ENCODE measurements around the gene PALM3. TPM values are rescaled to one million over a fixed set of nuclear protein-coding genes. Genes with fewer than 3 reads are reported as not detected.
A peak's percentile ranks its signal among the peaks of the same experiment; 100 is the strongest.

The PALM3 gene
- total RNA-seq, 2 experiments from 2014 or later = not detected

- no peak for TF ChIP-seq CTCF (IDR thresholded peaks at IDR 0.05)
- H3K27me3 Mint-ChIP-seq = no peaks in the 10 kb centered on the region
- H3K27ac Mint-ChIP-seq = peak overlapping the region; percentile 30
- POLR2A ChIA-PET = interaction anchor here (1.1 to 1.6 kb wide), 4 partner anchors 12 to 19 kb away, joined by 3 to 5 read pairs (median 4); a partner anchor contains a TSS
- peak overlapping the region; percentile 43 for H3K4me3 Mint-ChIP-seq
- peaks cover 32% of the 10 kb centered on the region for H3K36me3 Mint-ChIP-seq (ENCODE audit: low read depth)
- H3K9me3 Mint-ChIP-seq = peaks cover 11% of the 10 kb centered on the region
- CTCF ChIA-PET = interaction anchor here (0.7 to 3.7 kb wide), 4 partner anchors 12 to 43 kb away, joined by 3 to 29 read pairs (median 6); partner anchors contain the start of genes ASF1B and MISP3
- no peak for DNase-seq
- intact Hi-C loops (cut with micrococcal nuclease) = no loop called here
- peaks cover 16% of the 10 kb centered on the region for H3K4me1 Mint-ChIP-seq (ENCODE audit: low read depth)
- ATAC-seq = no peak
Observed at GRCh38 chr19:14093117-14093823, 31.4 kb upstream of the PALM3 start.

GRCh38 chr19:14091813-14092462, 30.1 kb upstream of the PALM3 start:
- ATAC-seq (peak; percentile 19), DNase-seq (peak; percentile 79)
- peak overlapping the region; percentile 82 for H3K4me3 Mint-ChIP-seq
- H3K4me1 Mint-ChIP-seq (ENCODE audit: low read depth) = peaks cover 16% of the 10 kb centered on the region
- H3K27ac Mint-ChIP-seq = peak overlapping the region; percentile 97
- peaks cover 36% of the 10 kb centered on the region for H3K36me3 Mint-ChIP-seq (ENCODE audit: low read depth)
- no peaks in the 10 kb centered on the region for H3K27me3 Mint-ChIP-seq
- ChIA-PET CTCF (interaction anchor here (1.3 to 3.7 kb wide), 4 partner anchors 12 to 45 kb away, joined by 4 to 29 read pairs (median 7); partner anchors contain the start of genes ASF1B and MISP3), POLR2A (interaction anchor here (1.0 to 1.7 kb wide), 6 partner anchors 8 to 29 kb away, joined by 3 to 7 read pairs (median 4); a partner anchor contains a TSS)
- H3K9me3 Mint-ChIP-seq = peaks cover 11% of the 10 kb centered on the region
- no peak for TF ChIP-seq CTCF (IDR thresholded peaks at IDR 0.05)
- intact Hi-C loops (cut with micrococcal nuclease) = no loop called here

GRCh38 chr19:14091081-14091812, 29.4 kb upstream of the PALM3 start:
- no peaks in the 10 kb centered on the region for H3K27me3 Mint-ChIP-seq
- peaks cover 11% of the 10 kb centered on the region for H3K9me3 Mint-ChIP-seq
- H3K4me1 Mint-ChIP-seq (ENCODE audit: low read depth) = peaks cover 16% of the 10 kb centered on the region
- DNase-seq (peak; percentile 79), ATAC-seq (peak; percentile 72)
- H3K36me3 Mint-ChIP-seq (ENCODE audit: low read depth) = peaks cover 37% of the 10 kb centered on the region
- peak overlapping the region; percentile 82 for H3K4me3 Mint-ChIP-seq
- ChIA-PET POLR2A (interaction anchor here (0.6 to 1.7 kb wide), 7 partner anchors 7 to 118 kb away, joined by 3 to 7 read pairs (median 4); a partner anchor contains a TSS), CTCF (interaction anchor here (1.3 to 3.7 kb wide), 4 partner anchors 12 to 46 kb away, joined by 4 to 29 read pairs (median 7); partner anchors contain the start of genes ASF1B and MISP3)
- intact Hi-C loops (cut with micrococcal nuclease) = no loop called here
- peak overlapping the region; percentile 97 for H3K27ac Mint-ChIP-seq
- TF ChIP-seq CTCF (IDR thresholded peaks at IDR 0.05) = no peak

GRCh38 chr19:14090509-14091080, 28.7 kb upstream of the PALM3 start, which contains the start of gene SAMD1:
SAMD1 (minus strand) TSS chr19:14090751.
- no peaks in the 10 kb centered on the region for H3K27me3 Mint-ChIP-seq
- TF ChIP-seq CTCF (IDR thresholded peaks at IDR 0.05) = no peak
- peak within 1 kb of the TSS; percentile 82 for H3K4me3 Mint-ChIP-seq
- POLR2A ChIA-PET = interaction anchor here (0.6 to 2.5 kb wide), 8 partner anchors 7 to 118 kb away, joined by 3 to 9 read pairs (median 4); a partner anchor contains a TSS
- peak within 1 kb of the TSS; percentile 97 for H3K27ac Mint-ChIP-seq
- H3K36me3 Mint-ChIP-seq (ENCODE audit: low read depth) = peaks cover 37% of the 10 kb centered on the region
- ATAC-seq = peak; percentile 65
- intact Hi-C loops (cut with micrococcal nuclease) = no loop called here
- peak; percentile 92 for DNase-seq
- CTCF ChIA-PET = interaction anchor here (0.6 to 4.3 kb wide), 3 partner anchors 13 to 24 kb away, joined by 3 to 16 read pairs (median 4); partner anchors contain the start of gene MISP3
- H3K9me3 Mint-ChIP-seq = peaks cover 11% of the 10 kb centered on the region
- H3K4me1 Mint-ChIP-seq (ENCODE audit: low read depth) = peaks cover 16% of the 10 kb centered on the region
